HG03045 (cell line): ENCODE measurements around the gene DUSP28.
"Not testable (repeated sequence)": the region's sequence is repeated elsewhere in the genome, so short reads cannot be mapped to it uniquely, and the experiment has no call there.

ENCODE experiments used
- ATAC-seq: cut with Tn5 transposase; IDR thresholded peaks from one replicate; pipeline ENCODE4 v1.9.1; 2021; ENCODE audit warnings: mild to moderate bottlenecking, moderate library complexity; ENCODE audit not compliant: unreplicated experiment

Gene DUSP28

DNA sequence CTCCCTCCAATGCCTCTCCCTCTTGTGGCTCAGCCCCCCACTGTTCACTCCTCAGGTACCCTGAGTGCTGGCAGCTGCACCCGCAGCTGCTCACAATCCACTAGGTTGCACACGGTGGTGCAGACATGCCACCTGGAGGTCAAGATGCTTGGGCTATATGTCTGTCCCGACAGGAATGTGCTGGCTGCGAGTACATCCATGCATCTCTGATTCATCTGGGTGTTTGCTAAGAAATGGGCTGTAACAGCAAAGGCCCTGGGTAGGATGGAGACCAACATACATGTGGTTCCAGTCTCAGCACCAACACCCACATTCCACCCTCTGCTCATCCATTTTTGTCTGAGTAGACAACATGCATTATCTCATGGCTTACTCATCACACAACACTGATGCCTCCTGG is 33.6 kb upstream of the DUSP28 start:
- ATAC-seq = no peak

DNA sequence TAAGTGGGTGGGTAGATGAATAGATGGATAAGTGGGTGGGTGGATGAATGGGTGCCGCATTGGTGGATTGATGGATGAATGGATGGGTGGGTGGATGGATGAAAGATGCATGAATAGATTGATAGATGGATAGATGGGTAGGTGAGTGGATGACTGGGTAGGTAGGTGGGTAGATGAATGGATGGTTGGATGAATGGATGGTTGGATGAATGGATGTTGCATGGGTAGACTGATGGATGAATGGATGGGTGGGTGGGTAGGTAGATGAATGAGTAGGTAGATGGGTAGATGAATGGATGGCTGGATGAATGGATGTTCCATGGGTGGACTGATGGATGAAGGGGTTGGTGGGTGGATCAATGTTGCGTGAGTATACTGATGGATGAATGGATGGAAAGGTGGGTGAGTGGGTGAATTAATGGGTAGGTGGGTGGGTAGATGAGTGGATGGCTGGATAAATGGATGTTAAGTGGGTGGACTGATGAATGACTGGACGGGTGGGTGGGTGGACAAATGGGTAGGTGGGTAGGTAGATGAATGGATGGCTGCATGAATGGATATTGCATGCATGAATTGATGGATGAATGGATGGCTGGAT is 32.9 kb upstream of the DUSP28 start:
- no peak for ATAC-seq

DNA sequence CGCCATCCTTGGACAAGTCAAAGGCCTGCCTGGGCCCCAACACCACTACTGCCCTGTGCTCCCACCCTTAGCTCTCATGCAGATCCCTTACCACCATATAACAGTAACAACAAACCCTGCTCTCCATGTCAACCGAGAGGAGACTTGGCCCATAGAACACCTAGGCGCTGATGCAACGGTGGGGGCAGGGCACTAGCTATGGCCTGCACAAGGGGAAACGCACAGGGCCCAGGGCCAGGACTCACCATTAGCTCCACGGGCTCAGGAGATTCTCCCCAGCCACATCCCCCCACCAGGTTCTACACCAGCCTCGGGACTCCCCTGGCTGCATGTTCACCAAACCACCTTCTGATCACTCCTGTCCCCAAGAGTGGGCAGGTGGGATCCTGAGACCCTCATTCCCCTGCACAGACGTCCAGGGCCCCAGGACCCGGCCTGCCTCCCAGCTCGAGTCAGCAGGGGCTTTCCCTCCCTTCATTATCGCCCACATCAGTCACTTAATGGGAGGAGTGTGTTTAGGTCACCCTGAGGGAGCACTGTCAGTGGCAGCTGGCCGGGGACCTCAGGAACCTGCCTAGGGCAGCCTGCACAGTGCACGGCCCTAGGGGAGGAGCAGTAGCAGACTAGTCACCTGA is 31.6 kb upstream of the DUSP28 start:
- ATAC-seq = no peak

DNA sequence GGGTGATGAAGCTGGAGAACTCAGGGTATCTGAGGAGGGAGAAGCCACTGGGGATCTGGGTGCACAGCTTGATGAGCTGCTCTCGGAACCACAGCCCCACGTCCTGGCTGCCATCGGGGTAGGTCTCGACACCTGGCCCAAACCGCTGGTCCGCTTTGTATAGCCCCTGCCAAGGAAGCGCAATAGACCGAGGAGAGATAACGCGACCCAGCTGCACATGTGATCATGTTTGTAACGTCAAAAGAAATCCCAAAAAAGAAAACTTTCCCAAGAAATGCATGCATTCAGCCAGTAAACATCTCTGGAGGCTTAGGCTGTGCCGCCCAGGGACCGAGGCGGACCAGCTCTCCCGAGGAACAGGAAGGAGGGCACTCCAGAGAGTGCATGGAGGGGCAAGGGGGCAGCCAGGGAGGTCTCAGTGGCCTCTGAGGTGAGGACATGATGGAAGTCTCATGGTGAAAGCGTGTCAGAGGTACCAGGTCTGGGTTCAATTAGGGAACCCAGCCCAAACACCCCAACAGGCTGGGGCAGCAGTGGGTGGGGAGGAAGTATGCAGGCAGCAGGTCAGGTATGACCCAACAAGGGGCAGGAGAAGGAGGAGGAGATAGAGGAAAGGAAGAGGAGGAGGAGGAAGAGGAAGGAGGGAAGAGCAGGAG is 30.7 kb upstream of the DUSP28 start:
- ATAC-seq = no peak

DNA sequence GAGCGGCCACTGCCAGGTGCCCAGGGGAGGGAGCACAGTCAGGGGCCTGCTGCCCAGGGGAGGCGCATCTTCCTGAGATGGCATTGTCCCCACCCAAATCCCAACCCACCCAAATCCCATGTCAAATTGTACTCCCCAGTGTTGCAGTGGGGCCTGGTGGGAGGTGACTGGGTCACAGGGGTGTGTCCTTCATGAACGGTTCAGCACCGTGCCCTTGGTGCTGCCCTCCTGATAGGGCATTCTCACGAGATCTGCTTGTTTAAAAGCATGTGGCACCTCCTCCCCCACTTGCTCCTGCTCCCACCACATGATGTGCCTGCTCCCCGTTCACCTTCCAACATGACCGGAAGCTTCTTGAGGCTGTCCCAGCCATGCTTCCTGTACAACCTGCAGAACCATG is 30.0 kb upstream of the DUSP28 start:
- no peak for ATAC-seq

DNA sequence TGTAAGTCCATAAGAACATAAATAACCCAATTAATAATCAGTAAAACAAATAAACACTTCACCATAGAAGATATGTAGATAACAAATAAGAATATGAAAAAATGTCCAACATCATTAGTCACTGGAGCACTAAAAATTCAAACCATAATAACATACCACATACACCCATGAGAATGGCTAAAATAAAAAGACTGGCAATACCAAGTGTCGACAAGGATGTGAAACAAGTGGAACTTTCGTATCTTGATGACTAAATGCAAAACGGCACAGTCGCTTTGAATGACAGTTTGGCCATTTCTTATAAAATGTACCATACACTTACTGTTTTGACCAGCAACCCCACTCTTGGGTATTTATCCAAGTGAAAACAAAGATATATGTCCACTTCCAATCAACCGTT is 29.1 kb upstream of the DUSP28 start:
- no peak for ATAC-seq

DNA sequence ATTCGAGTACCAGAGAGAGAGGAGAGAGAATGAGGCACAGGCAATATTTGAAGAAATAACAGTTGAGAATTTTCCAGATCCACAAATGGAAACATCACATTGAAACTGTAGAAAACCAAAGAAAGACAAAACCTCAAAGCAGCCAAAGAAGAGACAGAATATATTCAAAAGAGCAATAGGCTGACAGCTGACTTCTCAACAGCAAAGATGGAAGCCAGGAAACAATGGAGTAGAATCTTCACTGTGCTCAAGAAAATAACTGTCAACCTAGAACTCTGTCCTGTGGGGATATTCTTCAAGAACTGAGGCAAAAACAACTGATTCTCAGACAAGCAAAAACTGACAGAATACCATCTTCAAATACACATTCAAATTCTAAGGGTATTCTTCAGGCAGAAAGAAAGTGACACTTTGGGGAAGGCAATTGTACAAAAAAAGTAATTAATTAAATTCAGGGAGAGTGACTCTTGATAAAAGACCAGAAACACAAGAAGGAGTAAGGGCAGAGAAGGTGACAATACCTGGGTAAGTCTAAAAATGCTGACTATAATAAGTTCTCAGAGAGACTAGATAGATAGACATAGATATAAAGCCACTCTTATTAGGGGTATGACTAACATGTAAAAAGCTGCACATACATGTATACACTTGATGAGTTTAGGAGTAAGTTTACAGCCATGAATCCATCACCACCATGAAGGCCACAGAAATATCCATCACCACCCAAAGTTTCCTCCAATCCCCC is 28.0 kb upstream of the DUSP28 start:
- no peak for ATAC-seq

DNA sequence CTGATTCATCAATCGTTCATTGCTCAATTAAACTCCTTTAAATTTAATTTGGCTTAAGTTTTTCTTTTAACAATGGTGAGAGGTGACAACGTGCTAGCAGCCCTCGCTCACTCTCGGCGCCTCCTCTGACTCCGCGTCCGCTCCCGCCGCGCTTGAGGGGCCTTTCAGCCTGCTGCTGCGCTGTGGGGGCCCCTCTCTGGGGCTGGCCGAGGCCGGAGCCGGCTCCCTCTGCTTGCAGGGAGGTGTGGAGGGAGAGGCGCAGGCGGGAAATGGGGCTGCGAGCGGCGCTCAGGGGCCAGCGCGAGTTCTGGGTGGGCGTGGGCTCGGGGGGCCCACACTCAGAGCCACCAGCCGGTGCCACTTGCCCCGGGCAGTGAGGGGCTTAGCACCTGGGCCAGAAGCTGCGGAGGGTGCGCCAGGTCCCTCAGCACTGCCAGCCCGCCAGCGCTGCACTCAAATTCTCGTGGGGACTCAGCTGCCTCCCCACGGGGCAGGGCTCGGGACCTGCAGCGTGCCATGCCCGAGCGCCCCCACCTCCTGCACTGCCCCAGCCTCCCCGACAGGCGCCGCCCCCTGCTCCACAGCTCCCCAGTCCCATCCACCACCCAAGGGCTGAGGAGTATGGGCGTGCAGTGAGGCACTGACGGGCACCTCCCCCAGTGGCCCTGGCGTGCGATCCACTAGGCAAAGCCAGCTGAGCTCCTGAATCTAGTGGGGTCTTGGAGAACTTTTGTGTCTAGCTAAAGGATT is 22.0 kb upstream of the DUSP28 start:
- ATAC-seq = no peak

DNA sequence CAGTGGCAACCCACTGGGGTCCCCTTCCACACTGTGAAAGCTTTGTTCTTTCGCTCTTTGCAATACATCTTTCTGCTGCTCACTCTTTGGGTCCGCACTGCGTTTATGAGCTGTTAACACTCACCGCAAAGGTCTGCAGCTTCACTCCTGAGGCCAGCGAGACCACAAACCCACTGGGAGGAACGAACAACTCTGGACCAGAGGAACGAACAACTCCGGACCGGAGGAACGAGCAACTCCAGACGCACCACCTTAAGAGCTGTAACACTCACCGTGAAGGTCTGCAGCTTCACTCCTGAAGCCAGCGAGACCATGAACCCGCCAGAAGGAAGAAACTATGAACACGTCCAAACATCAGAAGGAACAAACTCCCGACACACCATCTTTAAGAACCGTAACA is 21.1 kb upstream of the DUSP28 start:
- ATAC-seq = not testable (repeated sequence)

DNA sequence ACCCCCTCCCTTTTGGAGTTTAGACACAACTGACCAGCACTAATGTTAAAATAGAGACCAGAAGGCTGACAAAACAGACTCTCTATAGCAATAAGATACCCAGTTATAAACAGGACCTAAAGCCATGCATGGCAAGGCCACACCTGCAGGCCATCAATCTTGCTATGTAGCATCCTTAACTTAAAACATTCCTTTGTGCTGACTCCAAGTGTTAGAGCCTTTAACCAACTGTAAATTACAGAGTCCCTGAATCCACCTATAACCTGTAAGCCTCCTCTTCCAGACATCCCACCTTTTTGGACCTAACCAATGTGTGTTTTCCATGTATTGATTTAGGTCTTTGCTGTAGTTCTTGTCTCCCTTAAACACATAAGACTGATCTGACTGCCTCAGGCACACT is 20.3 kb upstream of the DUSP28 start:
- ATAC-seq = no peak

DNA sequence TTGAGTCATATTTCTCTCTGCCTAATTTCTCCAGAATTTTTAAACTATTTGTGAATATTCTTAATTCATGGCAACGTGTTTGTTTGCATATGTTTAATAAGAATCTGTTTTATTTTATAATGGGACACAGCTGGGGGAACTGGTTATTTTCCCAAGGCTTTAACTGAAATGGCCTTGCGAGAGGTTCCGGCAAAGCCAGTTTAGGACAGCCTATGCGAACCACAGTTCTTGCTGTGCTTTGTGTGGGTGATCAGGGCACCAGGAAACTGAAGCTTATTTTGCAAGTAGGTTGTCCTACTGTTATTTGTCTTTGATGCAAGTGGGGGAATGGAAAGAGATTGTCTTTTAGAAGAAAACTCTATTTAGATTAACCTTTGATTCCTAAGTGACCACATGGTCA is 8.9 kb upstream of the DUSP28 start:
- no peak for ATAC-seq

DNA sequence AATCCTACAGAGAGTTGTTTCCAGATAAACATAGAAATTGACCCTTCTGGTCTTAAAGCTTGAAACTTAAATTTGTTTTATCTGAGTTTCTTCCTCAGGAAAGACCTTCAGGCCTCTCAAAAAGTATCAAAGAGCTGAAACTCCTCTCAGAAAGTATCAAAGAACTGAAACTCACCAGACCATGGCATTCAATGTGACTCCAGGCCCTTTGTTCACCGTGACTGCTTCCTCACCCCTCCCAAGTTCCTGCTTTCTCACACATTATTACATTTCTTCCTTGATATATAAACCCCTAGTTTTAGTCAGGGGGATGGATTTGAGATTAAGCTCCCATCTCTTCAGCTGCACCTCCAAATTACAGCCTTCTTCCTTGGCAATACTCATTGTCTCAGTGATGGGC is 8.3 kb upstream of the DUSP28 start:
- no peak for ATAC-seq

DNA sequence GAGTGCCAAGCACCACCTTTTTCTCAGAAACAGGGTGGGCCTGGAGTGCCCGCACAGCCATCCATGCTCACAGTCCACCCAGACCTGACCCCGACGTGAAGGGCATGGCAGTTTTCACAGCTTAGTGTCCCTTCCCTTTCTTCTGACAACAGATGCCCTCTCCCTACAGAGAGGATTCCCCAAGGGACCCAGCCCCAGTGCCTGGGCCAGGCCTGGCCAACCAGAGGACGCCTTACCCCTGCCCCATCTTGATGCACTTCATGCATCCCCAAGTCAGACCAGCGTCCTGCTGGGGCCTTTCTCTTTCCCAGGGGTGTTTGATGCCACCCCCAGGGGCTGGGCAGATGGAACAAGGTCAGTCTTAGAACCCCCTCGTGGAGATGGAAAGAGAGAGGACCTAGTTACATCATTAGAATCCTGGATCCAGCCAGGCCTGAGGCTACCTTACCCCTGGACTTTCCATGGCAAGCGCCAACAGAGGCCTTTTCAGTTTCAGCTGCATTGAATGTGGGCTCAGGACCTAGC is 6.1 kb upstream of the DUSP28 start:
- no peak for ATAC-seq

DNA sequence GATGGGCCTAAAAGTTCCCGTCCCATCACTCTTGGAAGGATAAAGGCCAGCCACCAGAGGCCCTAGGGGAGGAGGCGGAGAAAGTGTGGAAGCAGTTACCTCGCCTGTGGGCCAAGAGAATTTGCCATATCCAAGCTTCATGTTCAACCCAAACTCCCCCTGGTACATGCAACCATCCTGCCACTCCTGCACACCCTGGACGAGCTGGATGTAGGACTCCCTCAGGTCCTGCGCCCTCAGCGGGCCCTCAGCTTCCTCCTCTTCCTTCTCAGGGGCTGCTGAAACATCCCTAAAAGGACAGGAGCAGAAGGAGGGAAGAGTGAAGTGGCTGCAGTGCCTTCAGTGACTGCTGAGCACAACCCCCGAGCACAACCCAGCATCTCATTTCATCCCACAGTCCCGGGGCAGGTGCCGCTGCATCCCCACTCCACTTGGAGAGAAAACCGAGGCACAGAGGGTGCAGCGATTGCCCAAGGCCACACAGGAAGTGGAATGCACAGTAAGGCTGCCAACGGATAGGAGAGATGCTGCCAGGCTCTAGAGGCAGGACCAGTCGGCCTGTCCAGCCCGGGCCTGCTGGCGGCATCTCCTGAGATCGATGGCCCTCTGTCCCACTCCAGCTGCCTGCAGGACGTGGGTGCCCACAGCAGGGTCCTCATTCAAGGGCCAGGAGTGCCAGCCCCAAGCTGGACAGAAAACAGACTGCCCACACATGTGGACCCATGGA is 5.2 kb upstream of the DUSP28 start:
- no peak for ATAC-seq

DNA sequence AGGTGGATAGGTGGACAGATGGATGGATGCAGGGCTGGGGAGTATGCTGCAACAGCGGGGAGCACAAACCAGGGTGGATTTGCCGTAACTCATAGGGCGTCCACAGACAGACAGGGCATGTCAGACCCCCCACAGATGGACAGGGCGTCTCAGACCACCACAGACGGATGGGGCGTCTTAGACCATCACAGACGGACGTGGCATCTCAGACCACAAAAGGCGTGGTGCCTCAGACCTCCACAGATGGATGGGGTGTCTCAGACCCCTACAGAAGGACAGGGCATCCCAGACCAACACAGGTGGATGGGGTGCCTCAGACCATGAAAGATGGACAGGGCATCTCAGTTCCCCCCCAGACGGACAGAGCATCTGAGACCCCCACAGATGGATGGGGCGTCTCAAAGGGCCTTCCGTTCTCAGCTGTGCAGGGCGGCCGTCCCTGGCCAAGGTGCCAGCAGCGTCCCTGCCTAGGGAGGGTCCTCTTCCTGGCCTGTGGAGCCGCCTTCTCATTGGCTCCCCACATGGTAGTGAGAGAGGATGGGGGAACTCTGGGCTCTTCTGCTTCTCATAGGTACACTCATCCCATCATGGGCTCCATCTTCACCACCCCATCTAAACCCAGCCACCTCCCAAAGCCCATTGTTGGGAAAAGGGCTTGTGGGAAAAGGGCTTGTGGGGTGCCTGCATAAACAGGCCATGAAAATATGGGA is 4.5 kb upstream of the DUSP28 start:
- no peak for ATAC-seq

DNA sequence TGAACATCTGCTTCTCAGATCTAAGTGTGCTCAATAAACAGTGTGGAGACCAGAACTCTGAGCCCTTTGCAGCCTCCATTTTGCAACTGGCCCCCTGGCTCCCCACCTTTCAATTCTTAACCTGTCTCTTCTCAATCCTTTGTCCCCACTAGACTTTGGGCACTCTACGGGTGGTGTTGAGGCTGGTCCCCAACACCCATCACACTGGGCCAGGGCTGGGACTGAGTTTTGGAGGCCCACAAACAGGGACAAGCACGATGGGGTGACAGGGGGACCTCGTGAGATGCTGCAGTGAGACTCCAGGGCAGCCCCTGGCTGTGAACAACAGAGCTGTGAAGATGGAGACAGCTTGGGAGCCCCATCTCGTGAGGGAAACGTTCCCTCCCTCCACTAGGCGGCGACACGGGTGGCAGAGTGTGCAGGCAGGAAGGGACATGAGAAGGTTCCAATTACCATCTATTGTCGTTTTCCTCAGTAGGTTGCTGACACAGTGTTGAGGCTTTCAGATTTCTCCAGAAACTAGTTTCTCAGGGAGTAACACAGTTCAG is 3.5 kb upstream of the DUSP28 start:
- no peak for ATAC-seq

DNA sequence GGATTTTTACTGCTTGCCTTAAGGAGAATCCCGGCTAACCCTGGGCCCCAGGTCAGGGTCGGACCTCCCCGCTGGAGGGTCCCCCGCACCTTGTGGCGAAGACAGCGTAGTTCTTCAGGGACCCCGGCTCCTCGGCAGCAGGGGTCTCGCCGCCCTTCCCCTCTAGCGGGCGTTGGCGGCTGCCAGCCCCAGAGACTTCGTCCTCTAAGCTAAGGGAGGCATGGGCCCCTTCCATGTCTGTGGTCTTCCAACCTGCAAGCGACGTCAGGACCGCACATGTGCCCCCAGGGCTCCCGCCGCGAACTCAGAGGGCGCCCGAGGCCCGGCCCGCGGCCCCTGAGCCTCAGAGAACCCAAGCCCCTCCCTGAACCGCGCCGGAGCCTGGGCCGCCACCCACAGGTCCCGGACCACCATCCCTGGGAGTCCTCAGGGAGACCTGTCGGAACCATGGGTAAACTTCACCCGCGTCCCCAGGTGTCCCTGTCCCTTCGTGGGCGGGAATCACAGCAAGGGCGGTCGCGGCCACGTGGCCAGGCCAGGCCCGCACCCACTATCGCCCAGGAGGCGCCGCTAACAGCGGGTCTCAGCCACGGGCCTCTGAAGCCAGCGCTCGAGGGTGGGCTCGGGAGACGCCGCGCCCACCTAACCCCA is 2.9 kb upstream of the DUSP28 start:
- no peak for ATAC-seq

DNA sequence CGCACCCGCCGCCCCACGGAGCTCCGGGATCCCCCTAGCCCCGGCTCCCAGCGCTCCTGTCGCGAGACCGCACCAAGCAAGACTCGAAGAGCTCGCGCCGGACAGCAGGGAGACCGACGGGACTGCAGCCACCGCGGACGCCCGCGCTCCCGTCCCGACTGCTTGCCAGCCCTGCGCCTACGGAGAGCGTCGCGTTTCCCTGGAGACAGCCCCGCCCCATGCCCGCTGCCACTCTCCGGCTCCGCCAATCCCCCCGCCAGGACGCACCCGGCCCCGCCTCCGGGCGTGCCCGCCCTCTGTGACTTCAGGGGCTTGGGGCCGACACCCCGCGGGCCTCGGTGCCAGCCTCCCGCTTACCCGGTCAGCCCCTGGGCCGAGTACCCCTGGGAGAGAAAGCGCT is 2.3 kb upstream of the DUSP28 start, which contains the start of gene ANKMY1:
Gene ANKMY1 (minus strand): TSS at position 181 of the 400 bp plus-strand sequence. CDS start 653 bp downstream, outside the sequence.
- no peak for ATAC-seq
